Measurements from ENCODE around the gene POLR3B. TPM values are rescaled to one million over a fixed set of nuclear protein-coding genes. Genes with fewer than 3 reads are reported as not detected.

POLR3B gene
- total and polyA plus RNA-seq, 2 of the 13 experiments (the other 11 are each of a cell fraction or from before 2014, with no cell fraction given): 4.8 to 13.1 TPM

DNA sequence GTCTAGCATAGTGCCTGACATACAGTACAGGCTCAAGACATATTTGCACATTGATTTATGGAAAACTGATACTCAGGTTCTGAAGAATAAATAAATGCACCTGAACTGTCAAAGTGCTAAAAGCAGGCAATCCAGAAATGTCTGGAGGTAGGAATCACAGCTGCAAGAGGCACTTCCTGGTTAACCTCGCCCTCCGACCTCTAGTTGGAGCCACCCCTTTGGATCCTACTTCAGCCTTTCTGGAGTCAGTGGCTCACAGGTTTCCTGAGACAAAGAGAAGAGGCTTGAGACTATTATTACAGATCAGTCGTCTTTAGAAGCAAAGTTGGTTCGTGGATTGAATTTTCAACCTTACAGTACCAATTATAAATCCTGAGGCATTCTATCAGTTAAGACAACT, 42.0 kb upstream of the POLR3B start:
- no peak overlapping the region for H3K4me2 ChIP-seq (ENCODE audit: low read depth, low read length)
- H3K9ac ChIP-seq (ENCODE audit: insufficient read depth, low read depth, low read length): no peak overlapping the region
- 91% methylated on average over 4 of the region's 4 CpGs for WGBS (ENCODE audit: low lambda C conversion rate)
- no peaks in the 10 kb centered on the region; a peak in 2 of 5 replicates for H3K36me3 ChIP-seq (replicated peaks in 1 of 2; ENCODE audit: control insufficient read depth in 1 of 2, insufficient read depth in 2 of 2, low read length in 2 of 2)
- H3K27me3 ChIP-seq (ENCODE audit: control insufficient read depth in 1 of 2, insufficient read depth in 2 of 2, low read length in 2 of 2): no peaks in the 10 kb centered on the region
- intact Hi-C loops (cut with micrococcal nuclease; ENCODE audit: unreplicated experiment) (no loop called here), in situ Hi-C loops (cut with HindIII; ENCODE audit: extremely low pct_ligation_motif_present, low pct_unique_long_range_greater_than_20kb) (no loop called here)
- H3K27ac ChIP-seq (ENCODE audit: extremely low read length, insufficient read depth, low read length): no peak overlapping the region
- no peak for DNase-seq (ENCODE audit: low spot score)
- no peak overlapping the region for H3K4me3 ChIP-seq (replicated peaks in 1 of 3; ENCODE audit: insufficient read depth in 1 of 3, low read depth in 2 of 3, low read length in 3 of 3)
- ATAC-seq: no peak
- H4K20me1 ChIP-seq (ENCODE audit: insufficient read depth, low read length): no peaks in the 10 kb centered on the region
- TF ChIP-seq ZSCAN9 (CRISPR knock-in tag; IDR thresholded peaks at IDR 0.05; ENCODE audit: borderline replicate concordance): no peak
- TF ChIP-seq, protein P1, sequence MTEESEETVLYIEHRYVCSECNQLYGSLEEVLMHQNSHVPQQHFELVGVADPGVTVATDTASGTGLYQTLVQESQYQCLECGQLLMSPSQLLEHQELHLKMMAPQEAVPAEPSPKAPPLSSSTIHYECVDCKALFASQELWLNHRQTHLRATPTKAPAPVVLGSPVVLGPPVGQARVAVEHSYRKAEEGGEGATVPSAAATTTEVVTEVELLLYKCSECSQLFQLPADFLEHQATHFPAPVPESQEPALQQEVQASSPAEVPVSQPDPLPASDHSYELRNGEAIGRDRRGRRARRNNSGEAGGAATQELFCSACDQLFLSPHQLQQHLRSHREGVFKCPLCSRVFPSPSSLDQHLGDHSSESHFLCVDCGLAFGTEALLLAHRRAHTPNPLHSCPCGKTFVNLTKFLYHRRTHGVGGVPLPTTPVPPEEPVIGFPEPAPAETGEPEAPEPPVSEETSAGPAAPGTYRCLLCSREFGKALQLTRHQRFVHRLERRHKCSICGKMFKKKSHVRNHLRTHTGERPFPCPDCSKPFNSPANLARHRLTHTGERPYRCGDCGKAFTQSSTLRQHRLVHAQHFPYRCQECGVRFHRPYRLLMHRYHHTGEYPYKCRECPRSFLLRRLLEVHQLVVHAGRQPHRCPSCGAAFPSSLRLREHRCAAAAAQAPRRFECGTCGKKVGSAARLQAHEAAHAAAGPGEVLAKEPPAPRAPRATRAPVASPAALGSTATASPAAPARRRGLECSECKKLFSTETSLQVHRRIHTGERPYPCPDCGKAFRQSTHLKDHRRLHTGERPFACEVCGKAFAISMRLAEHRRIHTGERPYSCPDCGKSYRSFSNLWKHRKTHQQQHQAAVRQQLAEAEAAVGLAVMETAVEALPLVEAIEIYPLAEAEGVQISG (CRISPR knock-in tag; IDR thresholded peaks at IDR 0.05): no peak
- no peak for TF ChIP-seq NFRKB (IDR thresholded peaks at IDR 0.05)
- no peak for TF ChIP-seq SP2 (CRISPR knock-in tag; IDR thresholded peaks at IDR 0.05)
- no peak for TF ChIP-seq SMARCE1 (IDR thresholded peaks at IDR 0.05; ENCODE audit: borderline replicate concordance)
- TF ChIP-seq ZNF234 (CRISPR knock-in tag; conservative IDR thresholded peaks at IDR 0.05): no peak
- no peak for TF ChIP-seq MLLT10 (CRISPR knock-in tag; IDR thresholded peaks at IDR 0.05)
- TF ChIP-seq NAIF1 (CRISPR knock-in tag; IDR thresholded peaks at IDR 0.05; ENCODE audit: borderline replicate concordance): no peak
- TF ChIP-seq ZNF343 (CRISPR knock-in tag; IDR thresholded peaks at IDR 0.05): no peak
- TF ChIP-seq NFATC3 (CRISPR knock-in tag; IDR thresholded peaks at IDR 0.05): no peak
- TF ChIP-seq ZNF776 (CRISPR knock-in tag; IDR thresholded peaks at IDR 0.05): no peak
- TF ChIP-seq, protein P2, sequence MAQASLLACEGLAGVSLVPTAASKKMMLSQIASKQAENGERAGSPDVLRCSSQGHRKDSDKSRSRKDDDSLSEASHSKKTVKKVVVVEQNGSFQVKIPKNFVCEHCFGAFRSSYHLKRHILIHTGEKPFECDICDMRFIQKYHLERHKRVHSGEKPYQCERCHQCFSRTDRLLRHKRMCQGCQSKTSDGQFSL (CRISPR knock-in tag; IDR thresholded peaks at IDR 0.05): no peak
- no TSS peak for BruUV-seq (replicated peaks)
- no peak overlapping the region for H2AFZ ChIP-seq (ENCODE audit: low read length)
- no peak for FAIRE-seq
- ChIA-PET CTCF (ENCODE audit: low intra/inter-chr PET ratio, low total read pairs) (no interaction called here), POLR2A (no interaction called here)
- no peaks in the 10 kb centered on the region for H3K9me3 ChIP-seq (ENCODE audit: low read length)
- no peaks in the 10 kb centered on the region for H3K4me1 ChIP-seq (ENCODE audit: insufficient read depth, low read length)
- H3K79me2 ChIP-seq (ENCODE audit: insufficient read depth, low read length): no peaks in the 10 kb centered on the region
